Right renal pelvis (tissue), 4 donors: Measurements from ENCODE around the gene INSM2. TPM values are rescaled to one million over a fixed set of nuclear protein-coding genes. Genes with fewer than 3 reads are reported as not detected.

ENCODE experiments used
- DNase-seq, 4 donors: peaks; one replicate each; pipeline ENCODE4 v3.0.0-alpha.2; 2013; ENCODE audit warnings: low read depth in 4 of 4, low spot score in 3 of 4, missing footprints in 1 of 4
- polyA plus RNA-seq, 4 donors: library from polyadenylated mRNA; unstranded; fragments of 120-200 nt; gene quantifications; one replicate each; pipeline ENCODE4 v1.2.1, GENCODE V29; 2013; ENCODE audit not compliant: insufficient read length in 4 of 4

Gene INSM2
- polyA plus RNA-seq = under 1 TPM in 1 of 4 donors, not detected in 3; 0.09 TPM

GRCh38 chr14:35533357-35534207 lies at the start of gene INSM2:
Gene INSM2, plus strand, starts transcription at chr14:35534164. Its CDS starts 89 bp downstream, at chr14:35534253.
- DNase-seq = peak in 2 of 4 donors; percentile 22 to 34

GRCh38 chr14:35492569-35493014 lies 41.4 kb upstream of the INSM2 start:
- DNase-seq = no peak

GRCh38 chr14:35495278-35495677 lies 38.7 kb upstream of the INSM2 start:
- DNase-seq = no peak

GRCh38 chr14:35499180-35499579 lies 34.8 kb upstream of the INSM2 start:
- no peak for DNase-seq

- DNase-seq = no peak
These were observed 30.3 kb upstream of the INSM2 start for GRCh38 chr14:35503646-35504045.

GRCh38 chr14:35504260-35504659 lies 29.7 kb upstream of the INSM2 start:
- DNase-seq = no peak

- DNase-seq = no peak
These were observed 27.5 kb upstream of the INSM2 start for GRCh38 chr14:35506461-35506860.

GRCh38 chr14:35506927-35507326 lies 27.0 kb upstream of the INSM2 start:
- no peak for DNase-seq

- DNase-seq = no peak
These were observed 24.1 kb upstream of the INSM2 start for GRCh38 chr14:35509846-35510245.

- DNase-seq = no peak
These were observed 21.2 kb upstream of the INSM2 start for GRCh38 chr14:35512765-35513164.

- DNase-seq = no peak
These were observed 18.0 kb upstream of the INSM2 start for GRCh38 chr14:35515916-35516315.

GRCh38 chr14:35519986-35520385 lies 14.0 kb upstream of the INSM2 start:
- DNase-seq = no peak

- no peak for DNase-seq
These were observed 8.3 kb upstream of the INSM2 start for GRCh38 chr14:35525695-35526094.

- no peak for DNase-seq
These were observed 7.0 kb upstream of the INSM2 start for GRCh38 chr14:35526962-35527361.

GRCh38 chr14:35531960-35532747 lies 1.8 kb upstream of the INSM2 start:
- no peak for DNase-seq

- no peak for DNase-seq
These were observed 1.1 kb upstream of the INSM2 start for GRCh38 chr14:35532783-35533356.

GRCh38 chr14:35534208-35534872 lies 376 bp downstream of the INSM2 start:
- no peak for DNase-seq

GRCh38 chr14:35534873-35535482 lies 1.0 kb downstream of the INSM2 start:
- peak in 3 of 4 donors; percentile 51 to 78 (median 59) for DNase-seq

- no peak for DNase-seq
These were observed 1.6 kb downstream of the INSM2 start for GRCh38 chr14:35535483-35536112.

GRCh38 chr14:35539969-35540368 lies 6.0 kb downstream of the INSM2 start:
- no peak for DNase-seq
